HG03457 (cell line): ENCODE results near the gene DLGAP1.

Experiments
- ATAC-seq: cut with Tn5 transposase; IDR thresholded peaks from one replicate; pipeline ENCODE4 v1.9.1; 2021; ENCODE audit warnings: moderate number of reproducible peaks; ENCODE audit not compliant: unreplicated experiment

DLGAP1 gene

DNA sequence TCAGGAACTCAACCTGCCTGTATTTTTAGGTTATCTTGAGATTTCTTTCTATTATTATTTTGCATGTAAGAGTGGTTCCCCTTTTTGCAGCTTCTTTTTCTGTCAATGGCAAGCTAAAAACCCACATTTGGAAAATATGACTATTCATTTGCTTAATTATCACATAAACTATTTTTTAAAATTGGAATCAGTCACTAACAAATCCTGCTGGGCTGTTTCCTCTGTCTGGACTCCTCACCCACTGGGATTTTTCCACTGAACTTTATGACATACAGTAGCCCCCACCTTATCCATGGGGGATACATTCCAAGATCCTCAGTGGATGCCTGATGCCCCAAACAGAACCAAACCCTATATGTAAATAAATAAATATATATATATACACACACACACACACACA, 447.3 kb downstream of the DLGAP1 start:
- ATAC-seq: no peak

DNA sequence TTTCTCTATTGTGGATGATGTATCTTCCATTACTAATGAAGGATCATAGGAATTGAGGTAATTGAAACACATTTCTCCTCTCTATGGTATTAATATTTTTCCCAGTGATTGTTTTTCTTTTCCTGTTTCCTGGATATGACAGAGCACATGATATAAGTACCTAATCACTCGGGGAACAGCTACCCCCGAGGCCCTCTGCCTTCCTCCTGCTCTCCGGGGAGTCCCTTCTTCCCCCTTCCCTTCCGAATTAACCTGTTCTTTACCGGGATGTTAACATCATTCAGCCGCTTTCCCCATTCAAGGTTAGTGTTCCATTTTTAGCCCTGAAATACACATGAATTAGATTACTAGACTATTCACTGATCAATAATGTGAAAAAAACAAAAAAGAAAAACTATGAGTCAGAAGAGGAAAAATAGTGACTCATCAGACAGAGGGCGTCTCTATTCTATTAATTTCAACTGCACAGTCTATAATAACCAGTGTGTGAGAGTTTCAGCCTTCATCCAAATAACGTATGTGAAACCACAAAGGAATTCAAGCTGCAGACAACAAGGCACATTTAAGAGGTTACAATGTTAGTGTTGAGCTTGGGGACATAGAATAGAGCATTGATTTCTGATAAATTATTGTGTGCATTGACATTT, 450.8 kb downstream of the DLGAP1 start:
- no peak for ATAC-seq

DNA sequence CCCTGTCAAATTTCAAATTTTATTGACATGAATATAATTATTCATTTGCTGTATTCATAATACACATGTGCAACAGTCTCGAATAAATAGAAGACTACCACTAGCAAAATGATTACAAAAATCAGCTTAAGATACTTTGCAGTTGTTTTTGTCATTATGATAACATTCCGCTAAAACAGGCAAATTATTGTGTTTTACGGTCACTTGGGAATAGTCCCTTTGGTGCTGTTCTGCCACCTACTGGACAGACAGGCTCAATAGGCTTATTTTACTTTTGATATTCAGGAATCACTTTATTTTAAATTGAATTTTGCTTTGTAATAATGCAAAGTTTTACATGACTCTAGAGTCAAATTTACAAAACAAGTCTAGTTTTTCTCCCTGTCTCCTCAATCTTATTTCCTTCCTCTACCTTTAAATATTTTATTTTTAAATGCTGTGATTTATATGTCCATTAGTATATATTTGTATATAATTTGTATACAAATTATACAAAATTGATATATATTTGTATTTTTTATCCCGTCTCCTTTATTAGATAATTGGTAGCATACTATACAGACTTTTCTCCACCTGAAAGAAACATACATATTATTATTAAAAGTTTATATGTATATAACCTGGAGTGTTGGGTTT, 456.3 kb downstream of the DLGAP1 start:
- ATAC-seq: no peak

DNA sequence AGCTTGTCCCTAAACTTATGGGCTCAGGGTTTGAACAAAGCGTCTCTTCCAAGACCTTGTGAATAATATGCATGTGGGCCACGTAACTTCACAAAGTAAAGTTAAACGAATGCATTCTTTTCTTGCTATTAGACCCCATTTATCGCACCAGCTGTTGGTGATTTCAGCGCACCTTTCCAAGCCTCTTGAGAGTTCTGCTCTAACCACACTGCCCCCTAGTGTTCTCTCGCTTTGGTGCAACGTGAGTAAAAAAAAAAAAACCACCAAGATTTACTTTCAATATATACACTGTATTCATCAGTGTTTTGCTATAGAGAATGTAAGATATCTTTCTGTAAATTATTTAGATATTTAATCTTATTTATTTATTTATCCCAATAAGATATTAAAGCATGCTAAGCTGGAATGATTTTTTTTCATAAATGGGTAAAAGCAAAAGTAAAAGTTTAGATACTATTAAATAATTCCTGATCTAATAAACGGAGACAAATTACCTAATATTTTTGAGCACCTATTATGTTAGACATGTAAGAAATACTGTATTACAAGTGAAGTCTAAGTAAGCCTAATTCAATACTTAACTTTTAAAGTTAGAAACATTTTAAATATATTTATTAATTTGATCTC, 459.5 kb downstream of the DLGAP1 start:
- peak; percentile 80 for ATAC-seq

DNA sequence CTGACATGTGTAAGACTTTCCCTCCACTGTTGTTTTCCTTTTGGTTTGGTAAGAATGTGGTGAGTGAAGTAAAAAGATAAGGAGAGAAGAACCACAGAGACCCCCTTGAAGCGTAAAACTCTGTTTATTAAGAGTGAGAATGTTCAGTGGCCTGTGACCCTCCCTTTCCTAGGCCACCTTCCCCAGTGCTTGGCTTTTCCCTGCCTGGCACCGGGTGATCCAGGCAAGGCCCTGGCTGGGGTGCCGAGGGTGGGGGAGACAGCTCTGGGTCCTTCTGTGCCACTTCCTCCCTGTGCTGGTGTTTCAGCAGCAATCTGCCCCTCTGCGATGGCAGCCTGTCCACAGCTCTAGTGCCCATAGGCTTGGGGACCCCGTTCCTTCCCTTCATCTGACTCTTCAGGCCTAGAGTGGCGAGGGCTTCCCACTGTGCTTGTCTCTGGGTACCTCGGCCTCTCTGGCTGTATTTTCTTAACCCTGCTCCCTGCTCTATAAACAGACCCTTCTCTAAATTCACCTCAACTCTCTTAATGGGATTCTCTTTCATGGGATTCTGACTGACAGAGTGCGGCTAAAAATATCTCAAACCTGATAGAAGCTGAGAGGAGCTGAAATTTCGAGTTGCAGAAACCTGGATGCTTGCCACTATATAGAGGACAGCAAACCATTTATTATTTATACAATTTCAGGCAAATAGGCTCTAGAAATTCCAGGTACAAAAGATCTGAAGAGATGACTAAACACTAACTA, 461.0 kb downstream of the DLGAP1 start:
- no peak for ATAC-seq

DNA sequence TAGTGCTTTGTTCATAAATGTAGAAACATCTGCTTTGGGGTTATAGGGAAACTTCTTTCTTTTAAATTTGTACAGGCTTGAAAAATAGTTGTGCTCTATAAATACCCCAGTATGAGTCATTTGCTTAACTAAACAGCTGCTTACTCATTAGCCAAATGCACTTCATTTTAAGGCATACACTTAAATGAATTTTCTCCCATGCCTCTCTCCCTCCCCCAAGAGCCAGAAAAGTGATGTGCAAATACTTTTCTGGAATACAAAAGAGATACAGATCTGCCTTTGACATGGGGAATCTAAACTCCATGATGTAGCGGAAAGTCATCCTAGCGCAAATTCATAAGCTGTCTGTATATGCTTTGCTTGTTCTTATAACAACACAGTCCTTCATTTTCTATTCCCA, 469.4 kb downstream of the DLGAP1 start:
- no peak for ATAC-seq

DNA sequence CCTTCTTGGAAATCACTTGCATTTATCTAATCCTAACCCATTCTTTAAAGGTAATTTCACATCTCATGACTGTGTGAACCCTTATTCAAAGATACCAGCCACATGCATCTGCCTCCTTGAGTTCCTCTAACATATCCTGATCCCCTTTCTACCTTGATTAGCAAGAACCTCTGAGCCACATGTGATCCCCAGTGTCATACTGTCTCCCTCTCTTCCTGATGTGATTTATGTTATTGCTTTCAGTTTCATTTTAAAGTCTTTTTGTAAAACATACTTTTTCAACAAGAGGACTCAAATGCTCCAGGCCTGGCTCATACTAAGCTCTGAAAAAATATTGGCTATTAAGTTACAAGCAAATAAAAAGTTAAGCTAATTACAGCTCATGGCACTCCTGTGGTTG, 470.1 kb downstream of the DLGAP1 start:
- ATAC-seq: no peak

DNA sequence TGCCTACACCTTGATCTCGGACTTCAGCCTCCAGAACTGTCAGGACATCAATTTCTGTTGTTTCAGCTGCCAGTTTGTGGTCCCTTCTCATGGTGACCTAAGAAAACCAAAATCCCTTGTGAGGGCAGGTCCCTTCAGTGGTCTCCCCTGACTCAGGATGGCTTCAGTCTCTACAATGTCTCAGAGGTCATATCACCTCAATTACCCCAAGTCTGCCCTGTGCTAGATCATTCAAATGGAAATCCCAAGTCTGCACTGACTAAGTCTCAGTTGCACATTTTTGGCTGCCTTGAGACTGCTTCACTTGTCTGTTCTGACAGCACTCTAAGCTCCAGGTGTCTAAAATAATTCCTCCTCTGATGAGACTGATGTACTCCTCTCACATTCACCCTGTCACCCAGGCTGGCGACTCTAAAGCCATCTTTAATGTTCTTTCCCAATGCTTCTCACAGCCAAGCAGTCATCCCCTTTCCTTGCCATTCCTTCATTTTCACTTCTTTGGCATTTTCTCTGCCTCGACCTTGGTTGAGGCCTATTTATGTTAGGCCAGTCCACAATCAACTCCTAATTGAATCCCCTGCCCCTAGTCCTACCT, 470.8 kb downstream of the DLGAP1 start:
- ATAC-seq: no peak

DNA sequence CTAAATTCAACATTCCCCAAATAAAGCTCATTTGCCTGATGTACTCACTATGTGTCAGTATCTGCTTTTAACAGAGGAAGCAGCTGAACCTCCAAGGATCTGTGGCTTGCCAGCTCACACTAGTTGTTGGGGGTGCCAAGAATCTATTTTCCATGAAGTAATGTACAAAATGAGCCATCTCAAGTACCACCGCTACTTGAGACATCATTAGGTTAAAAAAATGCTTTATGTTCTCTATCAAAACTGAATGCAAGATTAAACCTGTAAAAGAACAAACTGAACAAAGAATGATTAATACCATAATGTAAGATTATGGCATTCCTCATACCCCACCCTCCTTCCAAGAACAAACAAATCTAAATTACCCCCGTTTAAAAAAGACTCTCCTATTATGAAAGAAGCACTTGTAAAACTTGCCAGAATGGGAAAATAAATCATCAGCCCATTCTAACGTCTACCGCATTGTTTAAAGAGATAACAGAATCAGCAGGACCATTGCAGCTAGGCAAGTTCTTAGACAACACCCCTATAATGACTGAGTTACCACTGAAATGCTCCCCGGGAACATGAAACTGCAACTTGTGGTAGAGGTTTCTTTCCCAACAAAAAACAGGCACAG, 471.6 kb downstream of the DLGAP1 start:
- no peak for ATAC-seq

DNA sequence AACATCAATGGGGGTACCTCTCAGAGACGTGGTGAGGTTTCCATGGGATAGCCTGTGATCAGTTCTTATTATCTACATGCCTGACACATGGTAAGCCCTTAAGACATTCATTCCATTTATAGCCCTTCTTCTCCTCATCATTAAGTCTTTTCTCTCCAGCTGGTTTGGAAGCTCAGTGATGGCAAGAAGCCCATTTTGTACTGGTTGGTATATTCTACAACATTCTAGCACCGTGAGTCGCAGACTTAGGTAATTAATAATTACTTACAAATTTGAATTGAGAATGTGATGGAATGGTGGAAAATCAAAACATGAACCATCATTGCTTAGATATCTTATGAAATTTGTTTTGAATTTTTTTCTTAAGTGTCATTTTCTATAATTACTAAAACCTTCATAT, 472.6 kb downstream of the DLGAP1 start:
- ATAC-seq: no peak

DNA sequence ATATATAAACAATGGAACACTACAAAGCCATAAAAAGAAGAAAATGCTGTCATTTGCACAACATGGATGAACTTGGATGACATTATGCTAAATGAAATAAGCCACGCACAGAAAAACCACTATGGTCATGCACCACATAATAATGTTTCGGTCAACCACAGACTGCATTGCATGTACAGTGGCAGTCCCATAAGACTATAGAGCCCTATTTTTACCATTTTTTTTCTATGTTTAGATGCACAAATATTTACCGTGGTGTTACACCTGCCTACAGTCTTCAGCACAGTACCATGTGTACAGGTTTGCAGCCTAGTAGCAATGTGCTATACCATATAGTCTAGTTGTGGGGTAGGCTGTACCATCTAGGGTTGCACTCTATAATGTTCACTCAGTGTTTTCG, 476.1 kb downstream of the DLGAP1 start:
- ATAC-seq: no peak

DNA sequence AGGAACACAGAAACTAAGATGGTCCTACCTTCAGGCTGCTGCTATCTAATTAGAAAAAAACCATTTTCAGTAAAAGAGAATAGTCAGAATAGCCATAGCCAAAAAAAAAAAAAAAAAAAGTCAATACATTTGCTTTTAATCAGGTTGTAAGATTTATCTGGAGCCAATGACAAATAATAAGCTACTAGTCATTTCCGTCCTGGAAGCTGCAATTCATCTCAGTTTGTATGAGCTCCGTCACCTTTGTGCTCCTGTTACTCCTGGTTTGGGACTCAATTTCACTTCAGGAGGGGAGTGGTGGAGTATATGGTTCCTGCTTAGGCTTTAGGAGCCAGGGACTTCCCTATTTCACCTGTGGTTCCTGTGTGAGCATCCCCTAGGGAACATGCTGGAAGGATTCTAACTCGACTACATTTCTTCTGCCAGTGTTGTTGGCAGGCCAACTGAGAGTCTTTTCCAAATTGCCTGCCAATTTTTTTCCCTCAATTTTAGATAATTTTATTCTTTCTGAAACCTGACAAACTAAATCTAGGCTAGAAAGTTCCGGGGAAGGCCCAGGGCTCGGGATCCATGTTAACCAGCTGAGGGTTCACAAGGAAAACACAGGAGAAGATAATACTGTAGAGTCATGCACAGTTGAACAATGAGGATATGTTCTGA, 481.8 kb downstream of the DLGAP1 start:
- ATAC-seq: no peak

DNA sequence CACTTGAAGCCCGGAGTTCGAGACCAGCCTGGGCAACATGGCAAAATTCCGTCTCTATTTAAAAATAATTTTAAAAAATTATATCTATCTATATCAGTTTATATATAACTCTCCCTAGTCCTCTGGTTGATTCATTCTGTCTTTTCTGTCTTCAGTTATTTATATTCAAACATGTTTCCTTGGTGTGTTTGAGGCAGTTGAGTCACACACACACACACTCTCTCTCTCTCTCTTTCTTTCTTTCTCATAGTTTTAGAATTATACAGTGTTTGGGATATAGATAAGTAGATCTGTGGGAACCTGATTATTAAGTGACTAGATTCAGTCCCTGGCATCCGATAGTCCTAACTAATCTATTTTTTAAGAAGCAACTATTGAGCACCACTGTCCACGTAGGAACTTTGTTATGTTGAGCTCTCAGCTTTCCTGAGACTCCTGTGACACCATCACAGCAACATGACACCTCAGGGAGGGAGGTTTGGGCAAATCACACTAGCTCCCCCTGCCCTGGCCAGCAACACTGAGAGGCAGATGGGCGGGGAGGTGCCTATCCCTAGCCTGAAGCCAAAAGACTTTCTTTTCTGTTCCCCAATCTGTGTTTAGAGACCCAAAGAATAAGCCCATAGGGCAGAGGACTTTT, 482.7 kb downstream of the DLGAP1 start:
- ATAC-seq: no peak

DNA sequence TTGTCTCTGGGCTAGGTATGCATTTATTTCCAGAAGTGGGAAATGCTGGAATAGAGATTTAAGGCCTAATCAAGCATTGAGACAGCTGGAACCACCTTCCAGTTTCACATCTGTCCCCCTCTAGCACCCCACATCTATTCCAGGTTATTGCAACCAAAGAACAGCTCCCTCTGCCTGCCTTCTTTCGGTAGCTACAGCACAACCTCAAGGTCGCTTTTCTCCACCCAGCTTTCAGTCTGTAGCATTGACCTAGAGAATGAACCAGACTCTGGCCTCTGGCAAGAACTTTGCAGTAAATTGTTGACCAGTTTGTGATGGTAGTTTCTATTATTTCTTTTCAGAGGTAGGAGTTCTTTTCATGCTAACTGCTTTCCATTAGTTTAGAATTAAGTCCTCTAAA, 484.2 kb downstream of the DLGAP1 start:
- no peak for ATAC-seq

DNA sequence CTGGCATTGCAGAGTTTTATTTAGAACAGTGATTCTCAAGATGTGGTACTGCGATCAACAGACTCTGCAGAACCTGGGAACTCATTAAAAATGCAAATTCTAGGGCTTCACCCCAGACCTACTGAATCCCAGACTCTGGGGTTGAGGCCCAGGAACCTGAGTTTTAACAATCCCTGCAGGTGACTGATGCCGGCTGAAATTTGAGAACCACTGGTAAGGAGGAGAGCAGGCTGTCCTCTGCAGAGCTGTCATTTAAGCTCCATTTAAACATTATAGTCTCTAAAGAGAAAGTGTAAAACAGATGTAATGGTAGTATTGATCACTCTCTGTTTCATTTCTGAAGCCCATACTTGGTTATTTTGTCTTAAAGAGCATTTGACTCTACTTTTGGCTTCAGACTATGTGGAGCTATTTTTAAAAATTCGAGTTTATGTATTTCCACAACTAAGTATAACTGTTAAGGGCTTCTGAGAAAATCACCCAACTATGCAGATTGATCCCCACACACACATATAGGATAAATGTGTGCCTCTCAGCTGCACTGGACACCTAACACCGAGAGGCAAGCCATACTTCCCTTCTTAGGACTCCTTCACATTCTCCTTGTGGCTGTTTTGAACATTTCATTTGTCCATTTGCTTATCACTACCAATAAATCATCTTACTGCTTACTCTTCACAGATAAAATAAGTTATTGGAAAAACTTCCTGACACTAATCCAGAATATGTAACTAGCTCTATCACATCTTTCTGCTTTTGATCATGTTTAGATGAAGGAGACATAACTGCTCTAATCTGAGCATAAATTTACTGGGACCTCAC, 487.5 kb downstream of the DLGAP1 start:
- no peak for ATAC-seq

DNA sequence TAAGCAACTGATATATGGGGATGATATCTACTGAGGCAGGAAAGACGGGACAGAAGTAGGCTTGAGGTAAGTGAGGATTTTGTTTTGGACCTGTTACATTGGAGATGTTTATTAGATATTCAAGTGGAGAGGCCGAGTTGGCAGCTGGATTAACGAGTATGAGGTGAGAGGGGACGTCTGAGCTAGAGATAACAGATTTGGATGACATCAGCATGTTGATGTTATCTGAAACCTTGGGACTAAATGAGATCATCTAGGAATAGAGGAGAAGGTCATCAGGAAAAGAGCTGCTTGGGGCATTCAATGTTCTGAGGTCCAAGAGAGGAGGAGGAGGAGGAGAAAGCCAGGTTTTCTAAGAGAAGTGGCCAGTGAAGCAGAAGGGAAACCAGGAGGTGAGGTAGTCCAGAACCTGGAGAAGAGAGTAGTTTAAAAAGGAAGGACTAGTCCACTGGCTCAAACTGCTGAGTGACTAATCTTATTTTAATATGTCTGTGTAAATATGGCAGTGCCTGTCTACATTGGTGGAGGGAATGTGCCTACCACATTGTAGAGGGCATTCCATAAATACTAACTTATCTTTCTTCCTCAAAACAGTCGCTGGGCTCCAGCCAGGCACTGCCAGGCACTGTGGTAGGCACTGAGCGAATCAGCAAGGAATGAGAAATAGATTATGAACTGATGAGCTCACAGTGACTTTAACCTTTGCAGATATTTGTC, 488.3 kb downstream of the DLGAP1 start:
- ATAC-seq: no peak

DNA sequence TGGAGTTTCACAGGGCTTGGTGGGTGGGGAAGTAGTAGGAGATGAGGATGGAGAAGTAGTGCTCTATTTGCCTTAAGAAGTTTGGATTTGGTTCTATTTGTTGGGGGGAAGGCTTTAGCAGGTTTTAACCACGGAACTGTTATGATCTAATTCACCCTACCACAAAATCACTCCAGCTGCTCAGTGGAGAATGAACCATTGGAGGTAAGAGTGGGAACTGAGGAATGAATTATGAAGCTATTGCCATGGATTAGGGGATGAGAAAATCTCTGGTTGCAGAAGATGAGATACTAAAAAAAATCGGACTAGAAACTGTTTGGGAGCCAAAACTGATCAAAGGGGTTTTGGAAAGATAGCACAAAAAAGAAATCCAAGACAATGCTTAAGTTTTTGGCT, 488.9 kb downstream of the DLGAP1 start:
- ATAC-seq: no peak

DNA sequence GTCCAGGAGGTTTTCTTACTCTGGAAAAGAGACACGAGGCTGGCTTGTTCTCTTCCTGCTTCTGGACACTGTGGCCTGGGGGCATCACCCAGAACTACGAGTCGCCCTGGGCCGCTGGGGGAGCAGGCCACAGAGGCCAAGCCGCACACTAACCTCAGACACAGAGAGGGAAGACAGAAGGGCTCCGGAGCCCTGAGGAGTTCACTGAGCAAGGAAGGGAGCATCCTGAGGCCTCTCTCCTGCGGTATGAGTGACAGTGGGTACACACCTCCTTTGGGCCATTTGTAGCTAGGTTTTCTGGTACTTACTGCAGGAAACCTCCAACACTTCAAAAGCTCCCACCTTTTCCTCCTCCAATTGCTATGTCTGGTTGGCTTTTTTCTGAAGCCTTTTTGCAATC, 494.1 kb downstream of the DLGAP1 start:
- no peak for ATAC-seq

DNA sequence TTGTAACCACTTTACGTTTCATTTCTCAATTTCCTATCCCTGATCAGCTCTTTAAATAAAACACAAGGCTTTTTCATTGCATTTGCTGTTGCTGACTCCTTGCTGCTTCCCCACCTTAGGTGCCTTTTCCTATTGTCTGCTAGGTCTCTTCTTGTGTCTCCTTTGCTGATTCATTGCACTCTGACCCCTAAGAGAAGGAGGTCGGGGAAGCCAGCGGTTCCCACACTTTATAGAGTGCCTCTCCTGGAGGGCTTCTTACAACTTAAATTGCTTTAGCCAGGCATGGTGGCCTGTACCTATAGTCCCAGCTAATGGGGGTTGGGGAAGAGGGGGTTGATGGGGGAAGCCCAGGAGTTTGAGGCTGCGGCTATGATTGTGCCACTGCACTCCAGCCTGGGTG, 495.0 kb downstream of the DLGAP1 start:
- ATAC-seq: no peak
